DMS 273 (cell line): ENCODE measurements around the gene IFI44L.

Source experiments
- DNase-seq: peaks from one replicate; lab custom pipeline; 2025; ENCODE audit not compliant: unreplicated experiment; lab: John Stamatoyannopoulos, UW

Gene IFI44L

GRCh38 chr1:78640462-78640861, 20.2 kb downstream of the IFI44L start:
- no peak for DNase-seq

- no peak for DNase-seq
Measured at GRCh38 chr1:78641558-78641957, 21.3 kb downstream of the IFI44L start.

GRCh38 chr1:78645723-78646122, 25.5 kb downstream of the IFI44L start:
- DNase-seq = no peak

GRCh38 chr1:78647238-78647637, 27.0 kb downstream of the IFI44L start:
- DNase-seq = peak; percentile 6

GRCh38 chr1:78649628-78650027, 29.4 kb downstream of the IFI44L start, which contains the start of gene IFI44:
Gene IFI44 (plus strand): TSS chr1:78649831. CDS start chr1:78650196, 365 bp downstream.
- peak; percentile 95 for DNase-seq

GRCh38 chr1:78650114-78650660, 29.9 kb downstream of the IFI44L start:
- DNase-seq = peak; percentile 84

GRCh38 chr1:78651241-78651640, 31.0 kb downstream of the IFI44L start:
- DNase-seq = peak; percentile 83

- peak; percentile 25 for DNase-seq
Measured at GRCh38 chr1:78652019-78652560, 31.8 kb downstream of the IFI44L start.

- no peak for DNase-seq
Measured at GRCh38 chr1:78658901-78659300, 38.7 kb downstream of the IFI44L start.

GRCh38 chr1:78663923-78664322, 43.7 kb downstream of the IFI44L start:
- no peak for DNase-seq

- no peak for DNase-seq
Measured at GRCh38 chr1:78664763-78665162, 44.5 kb downstream of the IFI44L start.

- DNase-seq = peak; percentile 23
Measured at GRCh38 chr1:78665809-78666208, 45.6 kb downstream of the IFI44L start.

GRCh38 chr1:78667939-78668338, 47.7 kb downstream of the IFI44L start:
- peak; percentile 70 for DNase-seq

GRCh38 chr1:78668427-78668826, 48.2 kb downstream of the IFI44L start:
- peak; percentile 91 for DNase-seq

GRCh38 chr1:78672428-78672827, 52.2 kb downstream of the IFI44L start:
- no peak for DNase-seq

- DNase-seq = peak; percentile 45
Measured at GRCh38 chr1:78673120-78673519, 52.9 kb downstream of the IFI44L start.

- peak; percentile 86 for DNase-seq
Measured at GRCh38 chr1:78676347-78676982, 56.2 kb downstream of the IFI44L start.

- no peak for DNase-seq
Measured at GRCh38 chr1:78676993-78677392, 56.7 kb downstream of the IFI44L start.

GRCh38 chr1:78677788-78678187, 57.5 kb downstream of the IFI44L start:
- no peak for DNase-seq

GRCh38 chr1:78678324-78678723, 58.1 kb downstream of the IFI44L start:
- DNase-seq = no peak

GRCh38 chr1:78681265-78681664, 61.0 kb downstream of the IFI44L start:
- no peak for DNase-seq

- no peak for DNase-seq
Measured at GRCh38 chr1:78682496-78682895, 62.2 kb downstream of the IFI44L start.

- no peak for DNase-seq
Measured at GRCh38 chr1:78683079-78683478, 62.8 kb downstream of the IFI44L start.
